ENCODE data around the gene PTMA.
"Not testable (repeated sequence)": the region's sequence is repeated elsewhere in the genome, so short reads cannot be mapped to it uniquely, and the experiment has no call there.

Gene PTMA

GRCh38 chr2:231707927-231708772, at the start of gene PTMA:
Gene PTMA (plus strand): TSS chr2:231708525. CDS start chr2:231708707, 182 bp downstream.
- DNase-seq: peak; percentile 97

- not testable (repeated sequence) for DNase-seq
These were observed 48.3 kb upstream of the PTMA start for GRCh38 chr2:231660073-231660472.

GRCh38 chr2:231660860-231661259, 47.5 kb upstream of the PTMA start:
- no peak for DNase-seq

- no peak for DNase-seq
These were observed 46.8 kb upstream of the PTMA start for GRCh38 chr2:231661422-231662027.

GRCh38 chr2:231662028-231662810, 46.1 kb upstream of the PTMA start:
- DNase-seq: peak; percentile 81

GRCh38 chr2:231662811-231663457, 45.4 kb upstream of the PTMA start:
- no peak for DNase-seq

GRCh38 chr2:231663458-231664212, 44.7 kb upstream of the PTMA start:
- DNase-seq: no peak

GRCh38 chr2:231664727-231665126, 43.6 kb upstream of the PTMA start:
- no peak for DNase-seq

- no peak for DNase-seq
These were observed 42.8 kb upstream of the PTMA start for GRCh38 chr2:231665245-231666170.

GRCh38 chr2:231666171-231667095, 41.9 kb upstream of the PTMA start:
- DNase-seq: no peak

- DNase-seq: no peak
These were observed 41.3 kb upstream of the PTMA start for GRCh38 chr2:231667096-231667427.

GRCh38 chr2:231667496-231667895, 40.8 kb upstream of the PTMA start:
- no peak for DNase-seq

- DNase-seq: no peak
These were observed 39.3 kb upstream of the PTMA start for GRCh38 chr2:231668981-231669380.

- no peak for DNase-seq
These were observed 36.9 kb upstream of the PTMA start for GRCh38 chr2:231671270-231672050.

- no peak for DNase-seq
These were observed 35.5 kb upstream of the PTMA start for GRCh38 chr2:231672617-231673347.

- no peak for DNase-seq
These were observed 35.0 kb upstream of the PTMA start for GRCh38 chr2:231673348-231673770.

GRCh38 chr2:231674587-231675338, 33.6 kb upstream of the PTMA start:
- no peak for DNase-seq

- no peak for DNase-seq
These were observed 32.1 kb upstream of the PTMA start for GRCh38 chr2:231676243-231676642.

All from NCI-H1092 (cell line).